NAMALWA (cell line): ENCODE data around the gene HES7.
"Not testable (repeated sequence)": the region's sequence is repeated elsewhere in the genome, so short reads cannot be mapped to it uniquely, and the experiment has no call there.

Experiments
- DNase-seq: peaks from one replicate; pipeline ENCODE4 v3.0.0-alpha.2; 2015; ENCODE audit warnings: low spot score

The HES7 gene

DNA sequence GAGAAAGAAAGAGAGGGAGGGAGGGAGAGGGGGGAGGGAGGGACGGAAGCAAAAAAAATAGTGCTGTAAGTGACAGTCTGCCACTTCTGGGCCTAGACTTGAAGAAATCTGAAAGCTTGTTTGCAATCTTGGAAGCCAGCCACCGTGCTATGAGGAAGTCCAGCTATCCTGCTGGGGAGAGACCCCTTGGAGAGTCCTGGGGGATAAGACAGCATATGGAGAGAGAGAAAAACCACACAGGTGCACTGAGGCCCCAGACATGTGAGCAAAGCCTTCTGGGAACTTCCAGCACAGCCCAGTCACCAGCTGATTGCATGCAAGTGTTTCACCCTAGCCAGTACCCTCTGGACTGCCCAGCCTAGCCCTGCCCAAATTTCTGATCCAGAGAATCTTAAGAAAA is 23.8 kb downstream of the HES7 start:
- DNase-seq = no peak

DNA sequence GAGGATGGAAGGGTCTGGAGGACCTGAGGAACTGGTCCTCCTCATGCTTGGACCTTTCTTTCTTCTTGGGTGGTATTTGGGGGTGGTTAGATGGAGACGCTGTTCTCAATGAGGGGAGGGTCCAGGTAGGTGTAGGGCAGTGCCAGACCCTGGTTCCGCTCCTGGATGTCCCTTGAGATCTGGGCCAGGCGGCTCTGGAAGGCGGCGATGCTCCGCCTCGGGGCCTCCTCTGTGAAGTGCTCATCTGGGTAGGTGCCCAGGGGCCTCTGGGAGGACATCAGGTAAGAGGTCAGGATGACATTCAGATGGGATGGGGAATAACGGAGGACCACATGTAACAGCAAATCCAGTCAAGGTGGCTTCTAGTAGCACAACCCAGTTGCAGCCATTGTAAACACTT is 27.4 kb downstream of the HES7 start:
- no peak for DNase-seq

DNA sequence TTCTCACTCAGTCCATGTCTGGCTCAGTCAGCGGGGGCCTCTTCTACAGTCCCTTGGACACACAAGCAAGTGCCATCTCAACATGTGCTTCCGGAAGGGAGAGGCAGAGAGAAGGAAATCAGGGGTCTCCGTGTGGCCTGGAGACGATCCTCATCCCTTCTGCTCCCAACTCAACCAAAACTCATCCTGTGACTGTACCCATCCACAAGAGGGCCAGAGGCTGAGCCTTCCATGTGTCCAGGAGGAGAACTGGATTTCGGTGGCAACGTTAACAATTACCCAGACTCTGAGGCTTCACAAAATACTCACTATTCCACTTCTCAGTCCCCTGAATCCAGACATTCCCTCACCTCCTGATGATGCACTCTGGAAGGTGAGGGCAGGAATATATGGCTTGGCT is 28.5 kb downstream of the HES7 start:
- DNase-seq = no peak

DNA sequence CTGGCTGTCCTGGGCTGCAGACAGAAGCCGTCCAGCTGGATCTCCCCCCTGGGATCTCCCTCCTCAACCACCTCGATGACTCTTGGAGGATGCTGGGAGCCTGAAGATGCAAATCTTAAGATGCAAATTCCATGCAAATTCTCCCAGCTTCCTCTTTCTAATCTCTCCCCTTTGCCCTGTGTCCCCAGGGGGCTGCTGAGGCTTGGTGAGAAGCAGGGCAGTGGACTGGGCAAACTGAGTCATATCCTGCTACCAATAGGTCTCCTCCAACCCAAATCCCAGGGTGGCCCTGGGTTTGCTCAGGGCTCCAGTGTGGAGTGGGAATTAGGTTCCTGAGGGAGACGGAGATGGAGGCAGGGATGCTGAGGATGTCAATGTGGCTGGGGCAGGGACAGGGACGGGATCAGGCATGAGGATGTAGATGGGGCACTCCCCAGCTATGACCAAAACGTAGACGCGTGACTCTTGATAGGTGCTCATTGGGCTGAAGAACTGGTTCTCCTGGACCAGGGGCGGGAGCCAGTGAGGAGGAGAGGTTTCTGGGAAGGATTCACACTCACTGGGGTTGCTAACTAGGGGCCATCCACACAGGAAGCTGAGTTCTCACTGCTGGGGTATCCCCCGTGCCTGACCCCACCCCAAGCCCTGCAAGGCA is 32.7 kb downstream of the HES7 start:
- DNase-seq = peak; percentile 89

DNA sequence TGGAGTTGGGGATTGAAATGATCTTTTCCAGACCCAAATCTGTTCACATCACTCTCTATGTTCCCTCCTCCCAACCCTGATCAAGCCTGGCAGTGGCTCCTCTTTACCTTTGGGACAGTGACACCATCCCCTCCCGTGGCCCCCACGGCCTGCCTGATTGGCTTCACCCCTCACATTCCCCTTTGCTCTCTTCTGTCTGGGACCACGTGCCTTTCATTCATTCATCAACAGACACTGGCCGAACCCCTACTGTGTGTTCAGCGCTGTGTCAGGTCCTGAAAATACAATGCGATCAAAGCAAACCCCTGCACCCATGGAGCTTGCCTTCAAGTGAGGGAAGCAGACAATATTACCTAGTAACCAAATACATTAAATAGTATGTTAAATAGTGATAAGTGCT is 34.2 kb downstream of the HES7 start:
- DNase-seq = no peak

DNA sequence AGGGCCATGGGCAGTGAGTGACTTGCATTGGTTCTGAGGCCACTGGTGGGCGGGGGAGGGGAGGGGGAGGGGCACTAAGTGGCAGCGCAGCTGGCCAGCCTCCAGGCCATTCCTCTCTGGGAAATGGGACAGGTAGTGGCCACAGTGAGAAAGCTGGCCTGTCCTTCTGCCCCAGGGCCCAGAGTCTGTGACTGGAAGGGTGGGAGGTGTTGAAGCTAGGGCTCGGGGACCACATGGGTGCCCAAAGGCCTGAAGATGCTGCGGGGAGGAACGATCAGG is 36.0 kb downstream of the HES7 start:
- no peak for DNase-seq

DNA sequence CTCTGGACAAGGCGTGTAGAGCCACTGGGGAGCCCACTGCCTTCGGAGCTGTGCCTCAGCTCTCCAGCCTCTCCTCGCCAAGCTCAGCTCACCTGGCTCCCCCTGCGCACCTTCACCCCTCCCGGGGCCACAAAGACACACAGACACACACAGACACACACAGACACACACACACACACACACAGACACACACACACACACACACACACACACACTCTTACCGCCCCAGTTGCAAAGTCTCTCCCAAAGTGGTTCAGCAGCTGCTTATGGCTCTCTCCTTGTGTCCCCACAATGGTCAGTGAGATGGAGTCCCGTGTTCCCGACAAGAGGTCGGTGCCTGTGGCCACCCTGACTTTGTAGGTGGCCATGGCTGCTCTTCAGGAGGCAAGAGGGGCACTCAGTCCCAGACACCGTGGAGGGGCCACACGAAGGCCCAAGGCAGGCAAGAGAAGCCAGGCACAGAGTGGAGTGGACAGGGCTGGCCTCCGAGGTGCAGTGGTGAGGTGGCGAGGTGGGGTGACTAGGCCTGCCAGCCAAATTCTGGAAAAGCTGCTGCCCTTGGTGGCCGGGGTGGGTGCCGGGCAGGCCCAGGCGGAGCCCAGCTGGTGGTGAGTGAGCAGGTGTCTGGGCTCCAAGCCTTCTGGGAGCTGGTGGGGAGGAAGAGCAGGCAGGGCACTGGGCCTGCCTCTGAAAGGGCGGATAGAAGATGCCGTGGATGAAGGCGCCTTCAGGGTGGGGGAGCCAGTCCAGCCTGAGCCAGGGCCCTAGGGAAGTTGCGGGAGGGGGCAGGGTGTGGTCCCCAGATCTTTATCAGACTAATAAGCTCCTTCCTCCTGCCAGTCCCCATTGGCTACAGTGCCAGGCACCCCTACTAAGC is 36.6 kb downstream of the HES7 start, which contains the start of gene ALOX12B:
Gene ALOX12B, minus strand, starts transcription at position 642 of the 877 bp plus-strand sequence. Its CDS starts 274 bp downstream, at position 368.
- DNase-seq = no peak

DNA sequence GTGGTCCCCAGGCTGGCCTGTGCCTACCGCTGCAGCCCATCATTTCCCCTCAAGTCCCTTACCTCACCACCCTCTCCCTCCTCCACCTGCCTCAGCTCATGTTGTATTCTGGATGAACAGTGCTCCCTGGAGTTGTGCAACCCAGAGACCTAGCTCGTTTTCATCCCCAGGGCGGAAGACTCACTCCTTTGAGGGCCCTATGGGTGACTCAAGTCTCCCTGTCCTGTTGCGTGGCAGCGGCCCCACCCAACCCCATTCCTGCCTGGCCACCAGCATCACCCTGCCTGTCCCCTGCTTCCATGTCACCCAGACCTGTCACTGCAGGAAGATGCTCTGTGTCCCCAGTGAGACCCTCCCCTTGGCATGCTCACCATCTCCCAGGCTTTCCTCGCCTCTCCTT is 39.7 kb downstream of the HES7 start:
- DNase-seq = no peak

DNA sequence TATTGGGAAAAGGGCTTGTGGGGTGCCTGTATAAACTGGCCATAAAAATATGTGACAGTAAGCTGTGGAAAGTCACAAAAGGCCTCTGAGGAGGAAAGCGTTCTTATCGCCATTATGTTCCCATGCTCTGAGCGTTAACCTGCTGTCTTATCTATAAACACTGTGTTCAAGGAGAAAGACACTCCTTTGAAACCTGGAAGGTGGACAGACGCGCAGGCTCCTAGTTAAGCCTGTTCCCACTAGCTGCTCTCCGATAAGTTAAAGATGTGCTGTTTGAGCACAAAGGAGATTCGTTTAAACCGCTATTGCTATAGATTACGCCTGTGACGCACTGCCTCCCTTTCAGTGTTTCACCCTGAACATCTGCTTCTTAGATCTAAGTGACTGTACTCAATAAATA is 41.6 kb downstream of the HES7 start:
- DNase-seq = no peak

DNA sequence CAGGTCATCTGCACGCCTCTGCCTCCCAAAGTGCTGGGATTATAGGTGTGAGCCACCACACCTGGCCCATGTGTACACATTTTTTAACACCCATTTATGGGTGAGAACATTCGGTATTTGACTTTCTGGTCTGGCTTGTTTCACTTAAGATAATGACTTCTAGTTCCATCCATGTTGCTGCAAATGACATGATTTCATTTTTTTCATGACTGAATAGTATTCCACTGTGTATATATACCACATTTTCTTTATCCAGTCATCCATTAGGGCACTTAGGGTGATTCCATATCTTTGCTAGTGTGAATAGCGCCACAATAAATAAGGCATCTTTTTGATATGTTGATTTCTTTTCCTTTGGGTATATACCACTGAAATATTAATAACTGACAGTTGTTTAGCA is 42.0 kb downstream of the HES7 start:
- no peak for DNase-seq

DNA sequence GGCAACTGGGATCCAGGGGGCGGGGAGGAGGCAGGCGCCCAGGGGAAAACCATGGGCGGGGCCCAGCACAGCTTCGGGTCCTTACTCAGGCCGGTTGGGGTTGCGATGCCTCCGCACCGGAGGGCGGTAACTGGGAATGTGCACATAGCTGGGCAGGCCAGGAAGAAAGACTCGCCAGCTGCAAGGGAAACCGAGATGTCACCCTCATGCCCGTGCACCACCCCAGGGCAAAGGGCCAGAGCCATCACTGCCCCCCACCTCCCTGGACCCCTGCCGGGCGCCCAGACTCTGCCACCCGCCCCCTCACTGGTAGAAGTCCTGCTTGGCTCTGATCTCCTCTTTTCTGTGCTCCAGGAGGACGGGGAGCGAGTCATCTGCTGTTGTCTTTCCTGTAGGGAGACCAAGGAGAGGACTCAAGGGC is 43.1 kb downstream of the HES7 start:
- DNase-seq = no peak

DNA sequence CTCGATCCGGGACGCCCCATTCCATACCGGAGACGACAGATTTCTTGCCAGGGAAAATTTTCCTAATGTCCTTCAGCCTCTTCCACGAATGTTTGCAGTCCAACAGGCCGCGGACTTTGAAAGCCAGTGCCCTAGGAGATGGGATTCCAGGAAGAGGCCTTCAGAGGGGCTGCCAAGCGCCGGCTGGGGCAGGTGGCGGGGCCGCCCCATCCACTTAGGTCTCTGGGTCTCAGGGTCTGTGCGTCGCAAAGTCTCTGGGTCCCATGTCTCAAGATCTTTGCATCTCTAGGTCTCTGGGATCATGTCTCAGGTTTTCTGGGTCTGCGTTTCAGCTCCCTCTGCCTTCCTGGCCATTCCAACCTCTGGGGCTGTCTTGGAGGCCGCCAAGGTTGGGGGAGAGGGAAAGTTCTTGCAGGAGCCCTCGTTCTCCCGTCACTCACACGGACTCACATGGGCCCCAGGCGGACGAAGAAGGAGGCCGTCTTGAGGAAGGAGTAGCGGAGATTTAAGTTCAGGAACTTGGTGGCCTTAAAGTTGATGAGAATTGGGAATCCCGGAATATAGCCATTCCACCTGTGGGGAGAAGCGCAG is 43.6 kb downstream of the HES7 start:
- DNase-seq = no peak

DNA sequence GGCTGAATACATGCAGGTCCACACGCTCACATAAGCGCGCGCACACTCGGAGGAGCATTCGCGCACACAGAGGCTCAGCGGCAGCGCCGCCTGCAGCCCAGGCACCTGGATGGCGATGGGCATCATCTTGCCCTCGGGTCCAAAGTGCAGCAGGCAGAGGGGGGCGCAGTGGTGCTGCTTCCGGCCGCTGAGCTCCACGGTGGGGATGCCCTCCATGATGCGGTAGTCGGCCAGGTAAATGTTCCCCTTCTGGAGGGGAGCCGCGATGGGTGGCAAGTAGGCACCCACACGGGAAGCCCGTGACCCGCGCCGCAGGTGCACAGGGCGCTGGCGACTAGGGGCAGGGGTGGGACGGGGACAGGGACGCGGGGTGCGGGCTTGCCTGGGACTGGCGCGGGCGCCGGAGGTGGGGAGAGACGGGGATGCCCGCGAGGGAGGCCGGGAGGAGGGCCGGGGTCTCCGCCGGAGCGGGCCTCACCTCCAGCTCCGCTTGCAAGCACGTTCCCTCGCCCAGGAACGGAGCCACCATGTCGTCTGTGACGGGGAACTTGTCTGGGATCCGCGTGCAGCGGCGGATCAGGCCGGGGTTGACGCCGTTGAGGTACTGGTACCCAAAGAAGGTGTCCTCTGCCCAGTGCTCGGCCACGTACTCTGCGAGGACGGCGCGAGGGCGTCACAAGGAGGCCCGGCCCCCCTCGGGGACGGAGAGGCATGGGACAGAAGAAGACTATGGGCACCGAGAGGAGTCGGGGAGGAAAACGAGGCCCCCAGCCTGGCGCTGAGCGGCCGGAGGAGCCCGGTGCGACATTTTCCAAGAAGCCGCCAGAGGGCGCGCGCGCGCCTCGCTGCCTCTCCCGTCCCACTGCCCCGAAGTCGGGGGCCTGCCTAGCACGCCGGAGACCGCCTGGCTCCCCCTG is 44.4 kb downstream of the HES7 start:
- no peak for DNase-seq

DNA sequence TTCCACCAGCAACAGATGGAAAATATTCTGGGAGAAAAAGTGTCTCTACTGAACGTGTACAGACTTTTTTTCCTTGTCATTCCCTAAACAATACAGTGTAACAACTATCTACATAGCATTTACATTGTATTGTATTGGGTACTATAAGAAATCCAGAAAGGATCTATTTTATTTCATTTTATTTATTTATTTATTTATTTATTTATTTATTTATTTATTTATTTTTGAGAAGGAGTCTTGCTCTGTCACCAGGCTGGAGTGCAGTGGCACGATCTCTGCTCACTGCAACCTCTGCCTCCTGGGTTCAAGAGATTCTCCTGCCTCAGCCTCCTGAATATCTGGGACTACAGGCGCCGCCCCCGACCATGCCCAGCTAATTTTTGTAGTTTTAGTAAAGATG is 46.0 kb downstream of the HES7 start:
- not testable (repeated sequence) for DNase-seq

DNA sequence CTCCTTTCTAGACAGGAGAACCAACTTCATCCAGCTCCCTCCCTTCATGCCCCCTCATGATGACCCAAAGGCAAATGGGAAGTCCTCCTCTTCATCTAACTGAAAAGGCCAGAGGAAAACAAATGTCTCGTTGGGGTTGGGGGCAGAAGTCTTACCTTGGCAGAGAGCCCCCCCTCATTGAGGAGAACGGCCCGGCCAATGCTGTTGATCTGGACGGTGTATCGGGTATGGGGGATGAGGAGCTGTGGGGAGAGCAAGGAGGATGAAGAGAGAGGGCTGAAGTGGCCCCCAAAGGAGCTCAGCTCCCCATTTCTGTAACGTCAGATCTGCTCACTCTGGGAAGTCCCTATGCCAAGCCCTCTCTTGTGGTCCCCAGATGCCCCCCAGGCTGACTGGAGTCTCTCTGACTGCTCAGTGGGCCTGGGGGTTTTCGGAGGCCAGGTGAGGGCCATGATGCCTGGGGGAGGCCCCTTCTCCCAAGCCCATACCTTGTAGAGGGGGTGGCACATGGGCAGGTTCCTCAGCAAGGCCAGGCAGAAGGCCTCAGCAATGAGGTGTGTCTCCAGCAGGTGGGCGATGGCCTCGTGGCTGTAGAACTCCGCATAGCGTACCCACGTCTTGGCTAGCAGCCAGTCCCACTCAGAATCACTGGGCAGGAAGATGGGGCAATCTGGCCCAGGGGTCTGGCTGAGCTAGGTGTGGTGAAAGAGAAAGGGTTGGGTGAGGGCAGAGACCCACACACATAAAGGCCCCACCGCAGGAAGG is 47.2 kb downstream of the HES7 start:
- no peak for DNase-seq

DNA sequence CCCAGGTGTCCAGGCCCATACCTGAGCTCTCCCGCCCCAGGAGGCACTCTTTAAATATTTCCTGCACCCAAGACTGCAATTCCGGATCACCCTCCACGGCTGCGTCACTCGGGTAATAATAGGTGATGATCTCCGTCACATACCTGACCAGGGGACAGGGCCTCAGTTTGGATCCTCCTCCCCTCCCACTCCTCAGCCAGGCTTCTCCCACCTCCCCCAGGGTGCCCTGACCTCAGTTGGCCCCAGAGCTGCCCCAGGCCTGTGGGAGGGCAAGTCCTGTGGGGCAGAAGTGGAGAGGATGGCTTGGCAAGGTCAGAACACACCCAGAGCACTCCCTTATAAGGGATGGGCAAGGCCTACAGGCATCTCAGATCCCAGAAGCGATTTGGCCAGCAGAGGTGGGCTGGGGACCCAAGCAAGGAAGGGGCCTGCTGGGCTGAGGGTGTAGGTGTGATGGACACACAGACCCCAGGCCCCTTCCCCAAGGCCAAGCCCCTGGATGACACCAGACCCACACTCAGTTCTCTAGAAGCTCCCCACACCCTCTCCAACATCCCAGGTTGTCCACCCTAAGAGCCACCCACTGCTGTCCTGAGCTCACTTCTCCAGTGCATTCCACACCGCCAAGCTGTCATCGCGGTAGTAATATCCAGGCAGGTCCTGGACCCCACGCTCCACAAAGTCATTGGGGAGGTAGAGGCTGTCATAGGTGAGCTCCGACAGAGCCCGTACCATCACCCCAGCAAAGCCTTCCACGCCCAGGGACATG is 48.1 kb downstream of the HES7 start:
- DNase-seq = no peak

DNA sequence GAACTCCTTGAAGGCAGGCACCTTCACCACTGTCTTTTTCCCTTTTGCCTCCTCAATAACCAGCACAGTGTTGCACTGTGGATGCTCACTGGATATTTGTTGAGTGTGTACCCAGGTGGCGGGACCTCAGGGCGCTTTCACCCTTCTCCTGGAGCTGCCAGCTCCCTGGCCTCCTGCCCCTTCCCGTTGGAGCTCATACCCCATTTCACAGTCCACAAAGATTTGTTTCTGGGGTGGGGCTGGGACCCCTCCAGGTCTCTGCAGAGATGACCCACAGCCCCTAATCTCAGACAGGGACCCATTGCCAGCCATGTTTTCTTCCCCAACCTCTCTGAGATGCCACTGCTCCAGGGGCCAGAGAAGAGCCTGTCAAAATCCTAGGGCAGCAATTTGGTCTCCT is 48.8 kb downstream of the HES7 start:
- no peak for DNase-seq

DNA sequence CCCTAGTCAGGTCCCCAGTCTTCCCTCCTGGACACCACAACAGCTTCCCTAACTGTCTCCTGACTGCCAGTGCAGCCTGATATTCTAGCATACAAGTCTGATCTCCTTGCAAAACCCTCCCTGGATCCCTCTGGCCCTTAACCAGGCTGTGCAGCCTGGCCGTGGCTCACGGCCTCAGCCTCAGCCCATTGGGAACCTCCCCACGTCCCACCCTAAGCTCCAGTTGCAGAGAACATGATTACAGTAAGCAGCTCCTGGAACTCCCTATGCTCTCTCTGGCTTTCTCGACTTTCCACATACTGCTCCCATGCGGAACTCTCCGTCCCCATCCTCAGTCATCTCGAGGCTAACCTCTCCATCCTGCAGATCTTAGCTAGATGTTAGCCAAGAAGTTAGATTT is 49.4 kb downstream of the HES7 start:
- DNase-seq = no peak

DNA sequence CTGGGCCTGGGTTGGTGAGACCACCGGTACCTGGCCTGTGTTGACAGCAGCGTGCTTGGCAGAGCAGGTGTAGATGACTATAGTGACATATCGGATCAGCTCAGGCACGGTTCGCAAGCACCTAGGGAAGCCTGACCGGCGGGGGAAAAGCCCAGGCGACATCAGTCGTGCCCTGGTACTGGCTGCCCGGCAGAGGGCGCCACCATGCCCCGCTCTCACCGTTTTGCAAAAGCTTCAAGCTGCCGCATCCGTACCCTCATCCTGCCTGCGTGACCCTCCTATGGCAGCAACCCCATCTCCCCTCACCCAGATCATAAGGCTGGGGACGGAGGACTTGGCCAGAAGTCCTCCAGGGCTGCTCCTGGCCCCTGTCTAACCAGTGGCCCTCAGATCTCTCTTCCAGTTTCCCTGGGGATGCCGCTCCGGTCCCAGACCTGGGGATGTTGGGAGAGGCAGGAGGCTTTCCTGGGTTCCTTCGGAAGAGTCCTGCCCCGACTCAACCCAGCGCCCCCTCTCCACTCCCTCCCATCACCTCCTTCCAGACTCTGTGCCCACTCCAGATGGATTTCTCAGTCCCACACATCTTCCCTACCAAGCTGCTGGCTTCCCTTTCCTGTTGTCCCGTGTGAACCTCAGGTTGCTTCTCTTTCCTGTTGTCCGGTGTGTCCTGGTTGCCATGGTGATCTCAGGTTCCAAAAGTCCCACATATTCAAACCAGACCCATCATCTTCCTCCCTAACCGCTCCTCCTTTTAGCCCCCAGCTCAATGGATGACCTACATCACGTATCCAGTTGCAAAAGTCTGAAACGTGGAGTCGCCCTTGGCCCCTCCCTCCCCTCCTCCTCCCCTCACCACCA is 50.0 kb downstream of the HES7 start:
- peak; percentile 69 for DNase-seq
